HEK293T (cell line): ENCODE measurements around the gene GOLGB1.

ENCODE experiments used
- ARNT ChIP-seq: fragments of 450-650 bp; IDR thresholded peaks from 2 replicates; pipeline ENCODE4 v1.6.1; 2017; ENCODE audit warnings: mild to moderate bottlenecking
- BHLHE40 ChIP-seq: fragments of 450-650 bp; IDR thresholded peaks from 2 replicates; pipeline ENCODE4 v1.6.1; 2016; ENCODE audit warnings: mild to moderate bottlenecking, moderate library complexity, borderline replicate concordance
- FOXA1 ChIP-seq: fragments of 450-650 bp; IDR thresholded peaks from 2 replicates; pipeline ENCODE4 v1.6.1; 2016; ENCODE audit warnings: mild to moderate bottlenecking
- FOXM1 ChIP-seq: fragments of 450-650 bp; IDR thresholded peaks from 2 replicates; pipeline ENCODE4 v1.6.1; 2017; ENCODE audit warnings: mild to moderate bottlenecking, borderline replicate concordance
- HDGF ChIP-seq: fragments of 450-650 bp; IDR thresholded peaks from 2 replicates; pipeline ENCODE4 v1.6.1; 2017; ENCODE audit warnings: antibody characterized with exemption, borderline replicate concordance
- LEF1 ChIP-seq: fragments of 450-650 bp; IDR thresholded peaks from 2 replicates; pipeline ENCODE4 v1.6.1; 2017; ENCODE audit warnings: mild to moderate bottlenecking, borderline replicate concordance
- PKNOX1 ChIP-seq: fragments of 450-650 bp; IDR thresholded peaks from 2 replicates; pipeline ENCODE4 v1.6.1; 2016
- SP1 ChIP-seq: fragments of 450-650 bp; IDR thresholded peaks from 2 replicates; pipeline ENCODE4 v1.6.1; 2017
- SUZ12 ChIP-seq: fragments of 450-650 bp; IDR thresholded peaks from 2 replicates; pipeline ENCODE4 v1.6.1; 2016; ENCODE audit warnings: mild to moderate bottlenecking
- ZNF384 ChIP-seq: fragments of 450-650 bp; IDR thresholded peaks from 2 replicates; pipeline ENCODE4 v1.6.1; 2016

GRCh38 chr3:121710347-121710746, 39.2 kb downstream of the GOLGB1 start:
- no peak for TF ChIP-seq ZNF384
- TF ChIP-seq ARNT, result no peak
- no peak for TF ChIP-seq BHLHE40
- TF ChIP-seq SP1, result no peak
- no peak for TF ChIP-seq LEF1
- no peak for TF ChIP-seq FOXM1
- TF ChIP-seq PKNOX1, result no peak
- no peak for TF ChIP-seq SUZ12
- no peak for TF ChIP-seq FOXA1
- TF ChIP-seq HDGF, result no peak
